ENCODE results near the gene LZTR1.

GRCh38 chr22:21044931-21045584 is 63.0 kb downstream of the LZTR1 start:
- TF ChIP-seq POLR2A (IDR thresholded peaks at IDR 0.05) = no peak
- TF ChIP-seq CTCF (IDR thresholded peaks at IDR 0.05) = no peak
